Activated T-cell treated with anti-CD3 and anti-CD28 coated beads, Interleukin-2, amount 50 U/mL, for 24 hours (primary cell): ENCODE data around the gene DLG2.
"Not testable (repeated sequence)": the region's sequence is repeated elsewhere in the genome, so short reads cannot be mapped to it uniquely, and the experiment has no call there.

Source experiments
- DNase-seq: peaks from one replicate; pipeline ENCODE4 v3.0.0-alpha.2; 2020
- H3K27ac Mint-ChIP-seq: 2 replicates; pipeline ENCODE4 v1.8.0; 2020; ENCODE audit warnings: mild to moderate bottlenecking, mixed read lengths
- H3K27me3 Mint-ChIP-seq: 2 replicates; pipeline ENCODE4 v1.8.0; 2020; ENCODE audit warnings: mixed read lengths
- H3K36me3 Mint-ChIP-seq: 2 replicates; pipeline ENCODE4 v1.8.0; 2020; ENCODE audit warnings: low read depth, mixed read lengths
- H3K4me1 Mint-ChIP-seq: 2 replicates; pipeline ENCODE4 v1.8.0; 2020; ENCODE audit warnings: low read depth, mixed read lengths
- H3K4me3 Mint-ChIP-seq: 2 replicates; pipeline ENCODE4 v1.8.0; 2020; ENCODE audit warnings: mild to moderate bottlenecking, moderate library complexity, mixed read lengths
- H3K9me3 Mint-ChIP-seq: 2 replicates; pipeline ENCODE4 v1.8.0; 2020; ENCODE audit warnings: mixed read lengths

DLG2 gene

GRCh38 chr11:83751041-83751440, 1876.1 kb downstream of the DLG2 start:
- Mint-ChIP-seq H3K27me3 (peaks cover 2% of the 10 kb centered on the region), H3K36me3 (no peaks in the 10 kb centered on the region), H3K4me3 (no peak overlapping the region), H3K27ac (no peak overlapping the region), H3K4me1 (no peaks in the 10 kb centered on the region), H3K9me3 (no peaks in the 10 kb centered on the region)
- no peak for DNase-seq

GRCh38 chr11:83746921-83747585, 1880.1 kb downstream of the DLG2 start:
- peaks cover 2% of the 10 kb centered on the region for H3K27me3 Mint-ChIP-seq
- no peak overlapping the region for H3K4me3 Mint-ChIP-seq
- no peak for DNase-seq
- H3K36me3 Mint-ChIP-seq, result no peaks in the 10 kb centered on the region
- H3K4me1 Mint-ChIP-seq, result no peaks in the 10 kb centered on the region
- H3K27ac Mint-ChIP-seq, result no peak overlapping the region
- H3K9me3 Mint-ChIP-seq, result peaks cover 4% of the 10 kb centered on the region

GRCh38 chr11:83744620-83745192, 1882.4 kb downstream of the DLG2 start:
- no peak overlapping the region for H3K4me3 Mint-ChIP-seq
- H3K4me1 Mint-ChIP-seq, result no peaks in the 10 kb centered on the region
- H3K27ac Mint-ChIP-seq, result no peak overlapping the region
- H3K9me3 Mint-ChIP-seq, result peaks cover 4% of the 10 kb centered on the region
- no peaks in the 10 kb centered on the region for H3K36me3 Mint-ChIP-seq
- DNase-seq, result no peak
- peaks cover 2% of the 10 kb centered on the region for H3K27me3 Mint-ChIP-seq

- DNase-seq, result no peak
- H3K36me3 Mint-ChIP-seq, result no peaks in the 10 kb centered on the region
- H3K9me3 Mint-ChIP-seq, result no peaks in the 10 kb centered on the region
- no peaks in the 10 kb centered on the region for H3K27me3 Mint-ChIP-seq
- H3K4me3 Mint-ChIP-seq, result no peak overlapping the region
- H3K27ac Mint-ChIP-seq, result no peak overlapping the region
- no peaks in the 10 kb centered on the region for H3K4me1 Mint-ChIP-seq
These were observed 1890.5 kb downstream of the DLG2 start for GRCh38 chr11:83736684-83737083.

GRCh38 chr11:83734120-83734519, 1893.0 kb downstream of the DLG2 start:
- no peak overlapping the region for H3K4me3 Mint-ChIP-seq
- H3K9me3 Mint-ChIP-seq, result no peaks in the 10 kb centered on the region
- H3K27ac Mint-ChIP-seq, result no peak overlapping the region
- no peaks in the 10 kb centered on the region for H3K27me3 Mint-ChIP-seq
- no peak for DNase-seq
- no peaks in the 10 kb centered on the region for H3K36me3 Mint-ChIP-seq
- H3K4me1 Mint-ChIP-seq, result no peaks in the 10 kb centered on the region

- H3K27me3 Mint-ChIP-seq, H3K4me1 Mint-ChIP-seq, H3K9me3 Mint-ChIP-seq, DNase-seq, H3K27ac Mint-ChIP-seq, H3K36me3 Mint-ChIP-seq, H3K4me3 Mint-ChIP-seq: not testable (repeated sequence)
These were observed 1895.9 kb downstream of the DLG2 start for GRCh38 chr11:83731288-83731687.

GRCh38 chr11:83728281-83728680, 1898.9 kb downstream of the DLG2 start:
- H3K9me3 Mint-ChIP-seq, result no peaks in the 10 kb centered on the region

GRCh38 chr11:83727251-83727650, 1899.9 kb downstream of the DLG2 start:
- Mint-ChIP-seq H3K9me3 (no peaks in the 10 kb centered on the region), H3K36me3 (no peaks in the 10 kb centered on the region), H3K4me1 (peaks cover 13% of the 10 kb centered on the region), H3K27ac (no peak overlapping the region), H3K27me3 (peaks cover 17% of the 10 kb centered on the region), H3K4me3 (no peak overlapping the region)
- no peak for DNase-seq

More at GRCh38 chr11:83728281-83728680, 1898.9 kb downstream of the DLG2 start:
- Mint-ChIP-seq H3K4me3 (no peak overlapping the region), H3K36me3 (no peaks in the 10 kb centered on the region), H3K27me3 (peaks cover 17% of the 10 kb centered on the region), H3K4me1 (peaks cover 13% of the 10 kb centered on the region), H3K27ac (no peak overlapping the region)
- no peak for DNase-seq

GRCh38 chr11:83726316-83726715, 1900.8 kb downstream of the DLG2 start:
- peaks cover 17% of the 10 kb centered on the region for H3K27me3 Mint-ChIP-seq
- no peaks in the 10 kb centered on the region for H3K36me3 Mint-ChIP-seq
- peaks cover 13% of the 10 kb centered on the region for H3K4me1 Mint-ChIP-seq
- DNase-seq, result no peak
- no peaks in the 10 kb centered on the region for H3K9me3 Mint-ChIP-seq
- H3K4me3 Mint-ChIP-seq, result no peak overlapping the region
- H3K27ac Mint-ChIP-seq, result no peak overlapping the region

GRCh38 chr11:83725728-83726127, 1901.4 kb downstream of the DLG2 start:
- no peak overlapping the region for H3K4me3 Mint-ChIP-seq
- no peak for DNase-seq

GRCh38 chr11:83725269-83725560, 1901.9 kb downstream of the DLG2 start:
- DNase-seq, result no peak
- Mint-ChIP-seq H3K4me3 (no peak overlapping the region), H3K27ac (no peak overlapping the region)

More at GRCh38 chr11:83725728-83726127, 1901.4 kb downstream of the DLG2 start:
- Mint-ChIP-seq H3K36me3 (no peaks in the 10 kb centered on the region), H3K4me1 (peaks cover 13% of the 10 kb centered on the region), H3K27me3 (peaks cover 17% of the 10 kb centered on the region), H3K27ac (no peak overlapping the region), H3K9me3 (no peaks in the 10 kb centered on the region)

GRCh38 chr11:83723999-83724398, 1903.1 kb downstream of the DLG2 start:
- Mint-ChIP-seq H3K9me3 (no peaks in the 10 kb centered on the region), H3K4me1 (peaks cover 13% of the 10 kb centered on the region), H3K27me3 (peaks cover 17% of the 10 kb centered on the region), H3K4me3 (no peak overlapping the region), H3K36me3 (no peaks in the 10 kb centered on the region), H3K27ac (no peak overlapping the region)
- no peak for DNase-seq

More at GRCh38 chr11:83725269-83725560, 1901.9 kb downstream of the DLG2 start:
- Mint-ChIP-seq H3K4me1 (peaks cover 13% of the 10 kb centered on the region), H3K27me3 (peaks cover 17% of the 10 kb centered on the region), H3K9me3 (no peaks in the 10 kb centered on the region), H3K36me3 (no peaks in the 10 kb centered on the region)

- Mint-ChIP-seq H3K4me3 (no peak overlapping the region), H3K27me3 (peaks cover 17% of the 10 kb centered on the region)
These were observed 1904.6 kb downstream of the DLG2 start for GRCh38 chr11:83722392-83723119.

GRCh38 chr11:83721263-83721662, 1905.9 kb downstream of the DLG2 start:
- Mint-ChIP-seq H3K9me3 (no peaks in the 10 kb centered on the region), H3K4me3 (no peak overlapping the region), H3K27ac (no peak overlapping the region), H3K4me1 (peaks cover 13% of the 10 kb centered on the region), H3K27me3 (peaks cover 11% of the 10 kb centered on the region), H3K36me3 (no peaks in the 10 kb centered on the region)
- DNase-seq, result no peak

More at GRCh38 chr11:83722392-83723119, 1904.6 kb downstream of the DLG2 start:
- no peak for DNase-seq
- no peaks in the 10 kb centered on the region for H3K9me3 Mint-ChIP-seq
- H3K4me1 Mint-ChIP-seq, result peaks cover 13% of the 10 kb centered on the region
- no peak overlapping the region for H3K27ac Mint-ChIP-seq
- no peaks in the 10 kb centered on the region for H3K36me3 Mint-ChIP-seq

GRCh38 chr11:83720675-83721074, 1906.5 kb downstream of the DLG2 start:
- Mint-ChIP-seq H3K4me1 (peaks cover 13% of the 10 kb centered on the region), H3K9me3 (no peaks in the 10 kb centered on the region), H3K4me3 (no peak overlapping the region), H3K36me3 (no peaks in the 10 kb centered on the region), H3K27me3 (peaks cover 9% of the 10 kb centered on the region), H3K27ac (no peak overlapping the region)
- no peak for DNase-seq
